HFFc6 (cell line): ENCODE results near the gene DPYSL5. TPM values are rescaled to one million over a fixed set of nuclear protein-coding genes. Genes with fewer than 3 reads are reported as not detected.

ENCODE experiments used
- DNase-seq: peaks from one replicate; pipeline ENCODE4 v3.0.0-alpha.2; 2018
- H3K27ac Mint-ChIP-seq: 2 replicates; pipeline ENCODE4 v1.8.0; 2020; ENCODE audit warnings: mild to moderate bottlenecking, mixed read lengths
- H3K27me3 Mint-ChIP-seq: 2 replicates; pipeline ENCODE4 v1.8.0; 2021; ENCODE audit warnings: mild to moderate bottlenecking, moderate library complexity, mixed read lengths; ENCODE audit not compliant: insufficient read depth
- H3K36me3 Mint-ChIP-seq: 2 replicates; pipeline ENCODE4 v1.8.0; 2021; ENCODE audit warnings: low read depth, mixed read lengths
- H3K4me1 Mint-ChIP-seq: 2 replicates; pipeline ENCODE4 v1.8.0; 2020; ENCODE audit warnings: low read depth, mixed read lengths
- H3K4me3 Mint-ChIP-seq: 2 replicates; pipeline ENCODE4 v1.8.0; 2020; ENCODE audit warnings: mild to moderate bottlenecking, moderate library complexity, mixed read lengths
- H3K9me3 Mint-ChIP-seq: 2 replicates; pipeline ENCODE4 v1.8.0; 2020; ENCODE audit warnings: mild to moderate bottlenecking, mixed read lengths
- CTCF ChIP-seq: fragments of 200-600 bp; sonication (generic); IDR thresholded peaks from 2 replicates; pipeline ENCODE4 v1.5.0; 2021; ENCODE audit warnings: antibody characterized with exemption, mild to moderate bottlenecking
- total RNA-seq, 6 experiments: library from RNA; stranded (reverse); fragmentation: NEBNext Ultra II Directional; extraction: Animal tissue kit (Norgen Biotek cat#: 25700); gene quantifications; 2 replicates in 1 of 6; 3 replicates in 5 of 6; pipeline ENCODE4 v1.2.3, GENCODE V29; 2021

Gene DPYSL5
- total RNA-seq, 6 experiments from 2014 or later: not detected

GRCh38 chr2:26860211-26860850 lies 12.4 kb downstream of the DPYSL5 start:
- H3K4me3 Mint-ChIP-seq: no peak overlapping the region
- no peaks in the 10 kb centered on the region for H3K36me3 Mint-ChIP-seq

GRCh38 chr2:26861610-26862224 lies 13.8 kb downstream of the DPYSL5 start:
- H3K27ac Mint-ChIP-seq: no peak overlapping the region
- H3K4me1 Mint-ChIP-seq: no peaks in the 10 kb centered on the region
- H3K4me3 Mint-ChIP-seq: no peak overlapping the region
- H3K9me3 Mint-ChIP-seq: no peaks in the 10 kb centered on the region
- no peaks in the 10 kb centered on the region for H3K36me3 Mint-ChIP-seq
- H3K27me3 Mint-ChIP-seq: peaks cover 16% of the 10 kb centered on the region
- DNase-seq: no peak
- no peak for TF ChIP-seq CTCF

More at GRCh38 chr2:26860211-26860850, 12.4 kb downstream of the DPYSL5 start:
- peaks cover 23% of the 10 kb centered on the region for H3K27me3 Mint-ChIP-seq
- no peaks in the 10 kb centered on the region for H3K4me1 Mint-ChIP-seq
- H3K9me3 Mint-ChIP-seq: no peaks in the 10 kb centered on the region
- no peak for TF ChIP-seq CTCF
- no peak overlapping the region for H3K27ac Mint-ChIP-seq
- no peak for DNase-seq

GRCh38 chr2:26864226-26864625 lies 16.3 kb downstream of the DPYSL5 start:
- no peak for DNase-seq
- H3K27me3 Mint-ChIP-seq: peaks cover 28% of the 10 kb centered on the region
- no peak overlapping the region for H3K4me3 Mint-ChIP-seq

GRCh38 chr2:26864646-26865045 lies 16.7 kb downstream of the DPYSL5 start:
- Mint-ChIP-seq H3K9me3 (no peaks in the 10 kb centered on the region), H3K4me3 (no peak overlapping the region), H3K27me3 (peaks cover 25% of the 10 kb centered on the region), H3K27ac (no peak overlapping the region), H3K36me3 (no peaks in the 10 kb centered on the region), H3K4me1 (no peaks in the 10 kb centered on the region)
- TF ChIP-seq CTCF: no peak
- DNase-seq: no peak

More at GRCh38 chr2:26864226-26864625, 16.3 kb downstream of the DPYSL5 start:
- H3K27ac Mint-ChIP-seq: no peak overlapping the region
- no peaks in the 10 kb centered on the region for H3K9me3 Mint-ChIP-seq
- no peaks in the 10 kb centered on the region for H3K4me1 Mint-ChIP-seq
- no peak for TF ChIP-seq CTCF
- no peaks in the 10 kb centered on the region for H3K36me3 Mint-ChIP-seq

- Mint-ChIP-seq H3K4me3 (no peak overlapping the region), H3K4me1 (no peaks in the 10 kb centered on the region), H3K36me3 (no peaks in the 10 kb centered on the region), H3K27me3 (peaks cover 17% of the 10 kb centered on the region), H3K9me3 (no peaks in the 10 kb centered on the region), H3K27ac (no peak overlapping the region)
- DNase-seq: no peak
- TF ChIP-seq CTCF: no peak
These were observed 22.7 kb downstream of the DPYSL5 start for GRCh38 chr2:26870585-26871095.
